ENCODE data around the gene RAVER2.

RAVER2 gene

DNA sequence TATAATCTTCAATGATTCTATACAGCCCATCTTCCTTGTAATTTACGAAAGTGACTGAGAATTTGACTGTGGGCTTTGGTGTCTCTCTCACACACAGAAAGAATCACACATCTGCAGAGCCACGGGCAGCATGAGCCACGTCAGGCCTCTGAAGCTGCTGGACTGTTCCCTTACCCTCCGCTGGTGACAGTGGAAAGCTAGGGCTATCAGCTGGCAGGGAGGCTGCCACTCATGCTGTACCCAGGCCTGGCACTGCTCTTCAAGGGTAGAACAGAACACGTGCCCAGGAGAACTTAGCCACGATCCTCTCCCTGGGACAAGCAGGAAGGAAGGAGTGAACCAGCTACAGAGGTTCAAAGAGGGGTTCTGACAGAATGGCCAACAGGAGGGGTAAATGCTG, 130.7 kb downstream of the RAVER2 start:
- Histone ChIP-seq H3K4me3 (ENCODE audit: low read depth, low read length) (no peak overlapping the region), H3K9me3 (no peaks in the 10 kb centered on the region), H3K4me1 (no peaks in the 10 kb centered on the region; the same call in 1 of the 2 replicates), H3K36me3 (no peaks in the 10 kb centered on the region), H3K27me3 (no peaks in the 10 kb centered on the region)
- no peak for DNase-seq
- TF ChIP-seq, protein P1, sequence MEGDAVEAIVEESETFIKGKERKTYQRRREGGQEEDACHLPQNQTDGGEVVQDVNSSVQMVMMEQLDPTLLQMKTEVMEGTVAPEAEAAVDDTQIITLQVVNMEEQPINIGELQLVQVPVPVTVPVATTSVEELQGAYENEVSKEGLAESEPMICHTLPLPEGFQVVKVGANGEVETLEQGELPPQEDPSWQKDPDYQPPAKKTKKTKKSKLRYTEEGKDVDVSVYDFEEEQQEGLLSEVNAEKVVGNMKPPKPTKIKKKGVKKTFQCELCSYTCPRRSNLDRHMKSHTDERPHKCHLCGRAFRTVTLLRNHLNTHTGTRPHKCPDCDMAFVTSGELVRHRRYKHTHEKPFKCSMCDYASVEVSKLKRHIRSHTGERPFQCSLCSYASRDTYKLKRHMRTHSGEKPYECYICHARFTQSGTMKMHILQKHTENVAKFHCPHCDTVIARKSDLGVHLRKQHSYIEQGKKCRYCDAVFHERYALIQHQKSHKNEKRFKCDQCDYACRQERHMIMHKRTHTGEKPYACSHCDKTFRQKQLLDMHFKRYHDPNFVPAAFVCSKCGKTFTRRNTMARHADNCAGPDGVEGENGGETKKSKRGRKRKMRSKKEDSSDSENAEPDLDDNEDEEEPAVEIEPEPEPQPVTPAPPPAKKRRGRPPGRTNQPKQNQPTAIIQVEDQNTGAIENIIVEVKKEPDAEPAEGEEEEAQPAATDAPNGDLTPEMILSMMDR (IDR thresholded peaks at IDR 0.05; ENCODE audit: low read depth, low read length) = no peak

DNA sequence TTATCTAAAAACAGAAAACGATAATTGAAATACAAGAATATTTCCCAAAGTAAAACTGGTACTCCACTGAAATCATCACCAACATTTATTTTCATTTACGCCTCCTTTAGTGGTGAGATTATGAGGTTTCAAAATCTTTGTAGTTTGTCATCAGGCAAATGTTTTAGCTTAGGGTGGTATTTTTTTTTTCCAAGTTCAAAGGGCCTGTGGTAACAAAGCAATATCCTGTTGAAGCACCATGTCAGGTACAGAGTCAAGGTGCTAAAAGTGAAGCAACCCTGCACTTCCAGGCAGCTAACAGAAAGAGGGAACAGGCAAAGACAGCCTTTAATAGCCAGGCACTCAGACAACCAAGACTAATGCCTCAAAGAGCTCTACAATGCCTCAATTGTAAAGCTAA, 132.3 kb downstream of the RAVER2 start:
- Histone ChIP-seq H3K9me3 (no peaks in the 10 kb centered on the region), H3K36me3 (no peaks in the 10 kb centered on the region), H3K4me1 (no peaks in the 10 kb centered on the region; the same call in 1 of the 2 replicates), H3K27me3 (no peaks in the 10 kb centered on the region), H3K4me3 (ENCODE audit: low read depth, low read length) (no peak overlapping the region)
- DNase-seq = no peak
- TF ChIP-seq, protein P1 (IDR thresholded peaks at IDR 0.05; ENCODE audit: low read depth, low read length) = no peak

DNA sequence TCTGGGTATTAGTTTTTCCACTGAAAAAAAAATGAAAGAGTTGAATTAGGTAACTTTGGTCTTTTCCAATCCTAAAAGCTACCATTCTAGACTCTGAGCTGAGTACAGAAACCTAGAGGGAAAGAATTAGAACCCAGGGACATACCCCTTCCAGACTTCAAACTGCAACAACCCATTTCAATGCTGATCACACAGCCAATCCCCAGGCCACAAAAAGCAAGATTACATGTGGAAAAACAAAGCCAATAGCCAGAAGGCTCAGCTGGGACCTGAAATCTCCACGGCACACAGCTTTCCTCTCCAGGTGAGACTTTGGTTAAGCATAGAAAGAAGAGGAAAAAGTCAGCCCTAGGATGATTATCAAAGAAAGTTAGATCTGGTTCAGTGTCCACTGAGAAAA, 132.7 kb downstream of the RAVER2 start:
- TF ChIP-seq, protein P1 (IDR thresholded peaks at IDR 0.05; ENCODE audit: low read depth, low read length) = no peak
- Histone ChIP-seq H3K36me3 (no peaks in the 10 kb centered on the region), H3K4me1 (no peaks in the 10 kb centered on the region; the same call in 1 of the 2 replicates), H3K9me3 (no peaks in the 10 kb centered on the region), H3K27me3 (no peaks in the 10 kb centered on the region), H3K4me3 (ENCODE audit: low read depth, low read length) (no peak overlapping the region)
- DNase-seq = no peak

DNA sequence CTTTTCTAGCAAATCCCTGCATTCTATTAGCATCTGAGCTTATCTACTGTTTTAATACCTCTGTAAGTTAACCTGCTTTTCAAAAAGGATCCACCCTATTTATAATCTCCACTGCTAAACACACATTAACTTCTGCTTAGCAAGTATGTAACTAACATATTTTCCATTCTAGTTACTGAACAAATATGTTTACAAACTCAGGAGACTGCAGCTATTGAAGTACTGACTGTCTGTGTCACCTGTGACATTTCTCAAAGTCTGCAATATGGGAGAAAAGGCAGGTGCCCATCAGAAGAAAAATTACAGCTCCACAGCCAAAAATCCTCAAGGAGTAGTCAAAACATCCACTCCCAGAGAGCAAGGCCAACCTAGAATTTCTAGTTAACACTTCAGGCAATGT, 133.2 kb downstream of the RAVER2 start:
- H3K9me3 ChIP-seq = no peaks in the 10 kb centered on the region
- H3K27me3 ChIP-seq = no peaks in the 10 kb centered on the region
- no peaks in the 10 kb centered on the region; the same call in 1 of the 2 replicates for H3K4me1 ChIP-seq
- TF ChIP-seq, protein P1 (IDR thresholded peaks at IDR 0.05; ENCODE audit: low read depth, low read length) = no peak
- no peak overlapping the region for H3K4me3 ChIP-seq (ENCODE audit: low read depth, low read length)
- H3K36me3 ChIP-seq = no peaks in the 10 kb centered on the region
- DNase-seq = no peak

DNA sequence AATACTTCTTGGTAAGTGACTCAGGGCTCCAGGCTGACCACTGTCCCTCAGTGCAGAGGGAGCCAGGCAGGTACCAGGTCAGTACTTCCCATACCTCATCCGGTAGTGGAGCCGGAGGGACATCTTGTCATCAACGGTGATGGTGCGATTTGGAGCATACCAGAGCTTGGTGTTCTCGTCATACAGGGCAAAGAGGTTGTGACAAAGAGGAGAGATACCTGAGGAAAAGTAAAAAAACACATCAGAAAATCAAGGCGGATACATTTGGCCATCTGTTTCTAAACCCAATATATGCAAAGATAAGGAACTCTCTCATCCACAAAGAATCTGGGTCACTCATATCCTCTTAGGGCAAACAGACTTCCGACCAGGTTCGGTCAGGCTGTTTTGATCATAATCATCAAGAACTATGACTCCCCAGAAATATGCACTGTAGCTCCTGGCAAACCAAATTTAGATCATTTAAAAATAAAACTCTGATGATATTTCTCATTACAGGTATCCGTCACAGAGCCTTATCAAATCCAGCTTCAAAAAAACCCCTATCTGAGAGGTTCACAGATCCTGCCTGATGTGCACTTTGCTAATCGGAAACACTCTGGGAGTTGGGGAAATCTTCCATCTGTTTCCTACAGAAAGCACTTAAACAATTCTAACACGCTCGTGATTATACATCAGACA, 134.2 kb downstream of the RAVER2 start:
- H3K4me1 ChIP-seq = no peaks in the 10 kb centered on the region; the same call in 1 of the 2 replicates
- H3K27me3 ChIP-seq = no peaks in the 10 kb centered on the region
- H3K9me3 ChIP-seq = no peaks in the 10 kb centered on the region
- no peaks in the 10 kb centered on the region for H3K36me3 ChIP-seq
- H3K4me3 ChIP-seq (ENCODE audit: low read depth, low read length) = no peak overlapping the region
- no peak for DNase-seq
- TF ChIP-seq, protein P1 (IDR thresholded peaks at IDR 0.05; ENCODE audit: low read depth, low read length) = no peak

DNA sequence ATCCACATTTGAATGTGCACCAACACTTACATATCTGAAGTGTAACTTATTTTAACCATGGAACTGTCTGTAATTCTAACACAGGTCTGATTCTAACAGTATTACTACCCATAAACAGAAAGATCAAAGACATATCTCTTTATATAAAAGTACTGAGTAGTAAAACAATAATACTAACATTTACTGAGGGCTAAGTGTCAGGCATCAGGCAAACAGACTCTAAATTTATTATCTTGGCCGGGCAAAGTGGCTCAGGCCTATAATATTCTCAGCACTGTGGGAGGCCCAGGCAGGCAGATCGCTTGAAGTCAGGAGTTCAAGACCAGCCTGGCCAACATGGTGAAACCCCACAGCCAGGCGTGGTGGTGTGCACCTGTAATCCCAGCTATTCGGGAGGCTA, 135.6 kb downstream of the RAVER2 start:
- no peaks in the 10 kb centered on the region for H3K27me3 ChIP-seq
- TF ChIP-seq, protein P1 (IDR thresholded peaks at IDR 0.05; ENCODE audit: low read depth, low read length) = no peak
- H3K4me1 ChIP-seq = no peaks in the 10 kb centered on the region; the same call in 1 of the 2 replicates
- no peak for DNase-seq
- no peaks in the 10 kb centered on the region for H3K36me3 ChIP-seq
- no peak overlapping the region for H3K4me3 ChIP-seq (ENCODE audit: low read depth, low read length)
- H3K9me3 ChIP-seq = no peaks in the 10 kb centered on the region

All from BE2C (cell line).